H1 (cell line): ENCODE measurements around the gene FGD6. TPM values are rescaled to one million over a fixed set of nuclear protein-coding genes. Genes with fewer than 3 reads are reported as not detected.

ENCODE experiments used
- CTCF ChIA-PET: fragments of 300-600 bp; sonication (Branson Sonifier 250); formaldehyde crosslinking; loops from one replicate; lab custom pipeline; 2021; ENCODE audit not compliant: partially characterized antibody; lab: Charles Lee
- POLR2A ChIA-PET: fragments of 300-600 bp; sonication (Branson Sonifier 250); formaldehyde crosslinking; loops from one replicate; lab custom pipeline; 2021; ENCODE audit warnings: inconsistent platforms; ENCODE audit not compliant: partially characterized antibody; lab: Charles Lee
- DNase-seq, 2 experiments: peaks; one replicate each; pipeline versions ENCODE4 v3.0.0 to v3.0.0-alpha.2; 2010 to 2022; ENCODE audit warnings: low spot score in 2 of 2, low read depth in 1 of 2, mixed read lengths in 1 of 2
- FAIRE-seq: peaks from 2 replicates; lab custom pipeline; 2011; peaks lifted over from hg19 to GRCh38; lab: Jason Lieb, UNC
- H2AFZ ChIP-seq: 2 replicates; pipeline ENCODE4 v1.8.1; 2012; ENCODE audit warnings: low read length, inconsistent platforms
- H2AK5ac ChIP-seq: 2 replicates; pipeline ENCODE4 v1.6.1; 2013; ENCODE audit warnings: low read depth, low read length
- H2BK120ac ChIP-seq: replicated peaks from 2 replicates; pipeline ENCODE3; 2013; ENCODE audit warnings: low read depth, low read length, inconsistent platforms
- H2BK12ac ChIP-seq: 2 replicates; pipeline ENCODE4 v1.6.1; 2013; ENCODE audit warnings: low read depth, low read length
- H2BK15ac ChIP-seq: 2 replicates; pipeline ENCODE4 v1.6.1; 2013; ENCODE audit warnings: low read length
- H2BK20ac ChIP-seq: 2 replicates; pipeline ENCODE4 v1.6.1; 2013; ENCODE audit warnings: low read length
- H2BK5ac ChIP-seq: 2 replicates; pipeline ENCODE4 v1.6.1; 2013; ENCODE audit warnings: low read depth, low read length
- H3K14ac ChIP-seq: 2 replicates; pipeline ENCODE4 v1.6.1; 2013; ENCODE audit warnings: inconsistent platforms; ENCODE audit not compliant: insufficient read length
- H3K18ac ChIP-seq: 2 replicates; pipeline ENCODE4 v1.6.1; 2013; ENCODE audit warnings: low read length; ENCODE audit errors: extremely low read depth
- H3K23ac ChIP-seq: 2 replicates; pipeline ENCODE4 v1.6.1; 2013; ENCODE audit warnings: inconsistent platforms; ENCODE audit not compliant: insufficient read length
- H3K23me2 ChIP-seq: 2 replicates; pipeline ENCODE4 v1.6.1; 2013; ENCODE audit warnings: low read depth, low read length
- H3K27ac ChIP-seq: 2 replicates; pipeline ENCODE4 v1.6.1; 2011; ENCODE audit warnings: low read depth, low read length, inconsistent platforms
- H3K27me3 ChIP-seq, 4 experiments: replicated peaks in 1 of 4; 1 replicate in 1 of 4; 2 replicates in 3 of 4; pipeline versions ENCODE4 v1.6.1 to v1.8.1; 2011 to 2013; ENCODE audit warnings: low read length in 3 of 4, mild to moderate bottlenecking in 3 of 4, inconsistent platforms in 2 of 4, mixed read lengths in 2 of 4, moderate library complexity in 1 of 4; ENCODE audit not compliant: control insufficient read depth in 3 of 4, insufficient read depth in 3 of 4; ENCODE audit errors: extremely low read depth in 1 of 4
- H3K36me3 ChIP-seq, 4 experiments: 2 replicates each; pipeline versions ENCODE4 v1.6.1 to v1.8.1; 2011 to 2013; ENCODE audit warnings: mild to moderate bottlenecking in 4 of 4, low read length in 3 of 4, moderate library complexity in 2 of 4, control low read depth in 1 of 4, inconsistent platforms in 1 of 4; ENCODE audit not compliant: insufficient read depth in 4 of 4, control insufficient read depth in 2 of 4
- H3K4ac ChIP-seq: replicated peaks from 2 replicates; pipeline ENCODE3; 2013; ENCODE audit warnings: low read length, low read depth, mixed read lengths, inconsistent platforms; ENCODE audit not compliant: insufficient read length
- H3K4me1 ChIP-seq, 4 experiments: replicated peaks in 1 of 4; 1 replicate in 1 of 4; 2 replicates in 3 of 4; pipeline versions ENCODE4 v1.6.1 to v1.8.1; 2011 to 2013; ENCODE audit warnings: low read length in 3 of 4, inconsistent platforms in 2 of 4, mixed read lengths in 1 of 4; ENCODE audit not compliant: insufficient read depth in 4 of 4, control insufficient read depth in 3 of 4
- H3K4me2 ChIP-seq, 2 experiments: 2 replicates each; pipeline versions ENCODE4 v1.6.1 to v1.8.1; 2011 to 2013; ENCODE audit warnings: low read depth in 2 of 2, low read length in 2 of 2, control low read depth in 1 of 2, inconsistent platforms in 1 of 2, mild to moderate bottlenecking in 1 of 2; ENCODE audit not compliant: insufficient read depth in 1 of 2
- H3K4me3 ChIP-seq, 4 experiments: fragments of 200-600, 300-600 bp in 1 of 4; sonication (generic), shearing (Covaris generic), sonication (Bioruptor Twin) in 1 of 4; 2 replicates each; pipeline versions ENCODE4 v1.5.1 to v1.8.1; 2011 to 2016; ENCODE audit warnings: low read length in 4 of 4, low read depth in 3 of 4, control low read depth in 2 of 4, inconsistent platforms in 2 of 4, mild to moderate bottlenecking in 2 of 4, mixed read lengths in 1 of 4, moderate library complexity in 1 of 4; ENCODE audit not compliant: insufficient read depth in 2 of 4; ENCODE audit errors: extremely low read depth in 1 of 4
- H3K56ac ChIP-seq: replicated peaks from 2 replicates; pipeline ENCODE3; 2013; ENCODE audit warnings: low read depth, mild to moderate bottlenecking, mixed read lengths, low read length, inconsistent platforms; ENCODE audit not compliant: insufficient read length
- H3K79me1 ChIP-seq: 2 replicates; pipeline ENCODE4 v1.6.1; 2013; ENCODE audit warnings: low read depth, low read length, control low read depth
- H3K79me2 ChIP-seq, 2 experiments: 2 replicates each; pipeline versions ENCODE4 v1.6.1 to v1.8.1; 2012 to 2013; ENCODE audit warnings: low read length in 2 of 2, mild to moderate bottlenecking in 2 of 2, inconsistent platforms in 1 of 2; ENCODE audit not compliant: insufficient read depth in 2 of 2, control insufficient read depth in 1 of 2
- H3K9ac ChIP-seq, 4 experiments: replicated peaks in 1 of 4; 1 replicate in 1 of 4; 2 replicates in 3 of 4; pipeline versions ENCODE4 v1.6.1 to v1.8.1; 2011 to 2013; ENCODE audit warnings: low read depth in 3 of 4, low read length in 3 of 4, control low read depth in 2 of 4, mild to moderate bottlenecking in 2 of 4, moderate library complexity in 2 of 4, inconsistent platforms in 1 of 4; ENCODE audit errors: extremely low read depth in 1 of 4
- H3K9me3 ChIP-seq, 2 experiments: 2 replicates each; pipeline versions ENCODE4 v1.6.1 to v1.8.1; 2012 to 2013; ENCODE audit warnings: mild to moderate bottlenecking in 2 of 2, moderate library complexity in 2 of 2, control low read depth in 1 of 2, inconsistent platforms in 1 of 2, low read depth in 1 of 2, low read length in 1 of 2, mixed read lengths in 1 of 2; ENCODE audit not compliant: insufficient read depth in 2 of 2
- H4K20me1 ChIP-seq, 2 experiments: replicated peaks in 1 of 2; 2 replicates each; pipeline versions ENCODE3 to v1.8.1; 2011 to 2013; ENCODE audit warnings: inconsistent platforms in 2 of 2, low read length in 2 of 2, mild to moderate bottlenecking in 1 of 2; ENCODE audit not compliant: insufficient read depth in 2 of 2, control insufficient read depth in 1 of 2
- H4K5ac ChIP-seq: 2 replicates; pipeline ENCODE4 v1.6.1; 2013; ENCODE audit warnings: low read length, low read depth, mixed read lengths, inconsistent platforms; ENCODE audit not compliant: insufficient read length
- H4K8ac ChIP-seq: 2 replicates; pipeline ENCODE4 v1.8.0; 2013; ENCODE audit warnings: mild to moderate bottlenecking, moderate library complexity, low read length, inconsistent platforms; ENCODE audit not compliant: insufficient read depth; ENCODE audit errors: extremely low read depth
- H4K91ac ChIP-seq: replicated peaks from 2 replicates; pipeline ENCODE3; 2013; ENCODE audit warnings: low read length, mixed read lengths, inconsistent platforms; ENCODE audit not compliant: insufficient read length
- CBX5 ChIP-seq: fragments of 300-800, 300-1000 bp; sonication (generic); IDR thresholded peaks from 2 replicates; pipeline ENCODE4 v1.7.1; 2016; ENCODE audit warnings: antibody characterized with exemption, low read length, low read depth
- KDM4A ChIP-seq: IDR thresholded peaks from one replicate; pipeline ENCODE4 v1.7.1; 2012; ENCODE audit warnings: low read depth, mild to moderate bottlenecking, moderate library complexity, low read length, inconsistent platforms; ENCODE audit not compliant: severe bottlenecking
- SRF ChIP-seq: IDR thresholded peaks from 2 replicates; pipeline ENCODE4 v1.6.1; 2011; ENCODE audit warnings: mild to moderate bottlenecking, low read depth, low read length, moderate library complexity
- ZNF274 ChIP-seq: IDR thresholded peaks from 2 replicates; pipeline ENCODE4 v1.7.0; 2012; ENCODE audit warnings: low read length, borderline replicate concordance; ENCODE audit errors: extremely low read depth
- WGBS, 2 experiments: shearing (Covaris generic) in 1 of 2; methylation state at CpG; one replicate each; pipeline versions ENCODE4 v1.1.6 to v1.1.7; 2013 to 2015; ENCODE audit warnings: low lambda C conversion rate in 2 of 2, mixed read lengths in 2 of 2, inconsistent platforms in 1 of 2, low coverage in 1 of 2, missing lambda C conversion rate in 1 of 2; ENCODE audit not compliant: insufficient replicate concordance in 2 of 2, insufficient coverage in 1 of 2, insufficient read length in 1 of 2; ENCODE audit errors: extremely low coverage in 1 of 2, missing lambda C conversion rate in 1 of 2; 5-methylcytosine and 5-hydroxymethylcytosine counted together
- polyA plus RNA-seq, 7 experiments: library from polyadenylated mRNA; depleted of rRNA in 3 of 7; stranded (reverse) in 5 of 7; unstranded in 2 of 7; fragments of >200 nt in 5 of 7; fragments of 200-250 nt in 2 of 7; gene quantifications; 1 replicate in 5 of 7; 2 replicates in 1 of 7; 4 replicates in 1 of 7; pipeline versions ENCODE4 v1.2.1 to v1.2.3, GENCODE V29; 2011 to 2013; ENCODE audit warnings: missing spikeins in 2 of 7, mixed read lengths in 2 of 7
- total RNA-seq: library from RNA; stranded (reverse); fragmentation: NEBNext Ultra II Directional; extraction: Animal tissue kit (Norgen Biotek cat#: 25700); gene quantifications from 2 replicates; pipeline ENCODE4 v1.2.1, GENCODE V29; 2021

Gene FGD6
- total and polyA plus RNA-seq, 2 of the 8 experiments (the other 6 are each of a cell fraction or from before 2014, with no cell fraction given) = 12.2 to 24.3 TPM

GRCh38 chr12:95201056-95201670 is 16.1 kb downstream of the FGD6 start:
- Histone ChIP-seq H3K79me2 (peaks cover 0 to 80% of the 10 kb centered on the region in 2 experiments; a peak in 3 of 4 replicates), H2BK20ac (no peak overlapping the region)

More at GRCh38 chr12:95201056-95201670, 16.1 kb downstream of the FGD6 start:
- DNase-seq (no peak), FAIRE-seq (no peak)
- H3K18ac ChIP-seq = no peak overlapping the region
- TF ChIP-seq KDM4A = no peak
- TF ChIP-seq SRF = no peak
- TF ChIP-seq CBX5 = no peak
- TF ChIP-seq ZNF274 = no peak
- H2BK5ac ChIP-seq = no peak overlapping the region; the same call in 1 of the 2 replicates
- no peak overlapping the region for H3K4ac ChIP-seq
- no peak overlapping the region for H2AFZ ChIP-seq
- H2BK12ac ChIP-seq = no peak overlapping the region; the same call in 1 of the 2 replicates
- H2BK120ac ChIP-seq = no peak overlapping the region
- no peak overlapping the region for H2AK5ac ChIP-seq
- no peaks in the 10 kb centered on the region for H3K27me3 ChIP-seq
- H4K91ac ChIP-seq = no peak overlapping the region
- no peak overlapping the region for H3K14ac ChIP-seq
- no peak overlapping the region for H2BK15ac ChIP-seq
- ChIA-PET POLR2A (interaction anchor here (1.3 to 4.3 kb wide), 2 partner anchors 12 to 15 kb away, joined by 6 to 20 read pairs; partner anchors contain the start of genes FGD6 and VEZT), CTCF (interaction anchor here (1.0 kb wide), 1 partner anchor 12 kb away, joined by 3 read pairs; no protein-coding TSS in a partner anchor)
- no peaks in the 10 kb centered on the region for H3K23me2 ChIP-seq
- no peak overlapping the region for H3K4me2 ChIP-seq
- H3K9ac ChIP-seq = no peak overlapping the region
- no peak overlapping the region for H3K4me3 ChIP-seq
- H4K5ac ChIP-seq = no peak overlapping the region
- H3K79me1 ChIP-seq = no peaks in the 10 kb centered on the region
- H3K23ac ChIP-seq = no peak overlapping the region
- H3K56ac ChIP-seq = no peak overlapping the region
- no peaks in the 10 kb centered on the region for H3K9me3 ChIP-seq
- WGBS, 2 experiments = 78% methylated on average over 4 of the region's 4 CpGs; no CpG with 5 or more reads in 1 of the 2 experiments
- no peaks in the 10 kb centered on the region for H4K20me1 ChIP-seq
- peaks cover 2 to 27% (median 21%) of the 10 kb centered on the region in 4 experiments for H3K4me1 ChIP-seq
- H4K8ac ChIP-seq = no peak overlapping the region
- H3K27ac ChIP-seq = no peak overlapping the region
- H3K36me3 ChIP-seq = no peaks in the 10 kb centered on the region
